Skeletal muscle tissue (tissue), 4 donors: ENCODE results near the gene FAH. TPM values are rescaled to one million over a fixed set of nuclear protein-coding genes. Genes with fewer than 3 reads are reported as not detected.

Experiments
- H3K27ac ChIP-seq: one replicate; pipeline ENCODE4 v1.7.0; 2013; ENCODE audit warnings: mild to moderate bottlenecking, low read depth, low read length, inconsistent platforms
- H3K27me3 ChIP-seq, 3 donors: one replicate each; pipeline ENCODE4 v1.7.0; 2013; ENCODE audit warnings: low read length in 3 of 3; ENCODE audit not compliant: control insufficient read depth in 3 of 3, insufficient read depth in 3 of 3
- H3K36me3 ChIP-seq, 3 donors: one replicate each; pipeline ENCODE4 v1.7.0; 2013; ENCODE audit warnings: low read length in 3 of 3; ENCODE audit not compliant: control insufficient read depth in 3 of 3, insufficient read depth in 3 of 3
- H3K4me1 ChIP-seq, 3 donors: one replicate each; pipeline ENCODE4 v1.7.0; 2013; ENCODE audit warnings: low read length in 3 of 3, mild to moderate bottlenecking in 3 of 3; ENCODE audit not compliant: control insufficient read depth in 3 of 3, insufficient read depth in 3 of 3
- H3K4me3 ChIP-seq, 3 donors: one replicate each; pipeline ENCODE4 v1.7.0; 2013; ENCODE audit warnings: low read length in 3 of 3
- H3K9ac ChIP-seq, 3 donors: one replicate each; pipeline ENCODE4 v1.7.0; 2013; ENCODE audit warnings: low read length in 3 of 3, mild to moderate bottlenecking in 3 of 3, moderate library complexity in 2 of 3, low read depth in 1 of 3
- H3K9me3 ChIP-seq, 3 donors: one replicate each; pipeline ENCODE4 v1.7.0; 2013; ENCODE audit warnings: low read length in 3 of 3; ENCODE audit not compliant: control insufficient read depth in 3 of 3
- total RNA-seq: library from RNA; depleted of rRNA; stranded (reverse); fragments of >200 nt; gene quantifications from one replicate; pipeline ENCODE4 v1.2.3, GENCODE V29; 2014
- donor health status: Osteomylitis.

FAH gene
- total RNA-seq, 1 donor from 2014 or later, result 13.6 TPM

DNA sequence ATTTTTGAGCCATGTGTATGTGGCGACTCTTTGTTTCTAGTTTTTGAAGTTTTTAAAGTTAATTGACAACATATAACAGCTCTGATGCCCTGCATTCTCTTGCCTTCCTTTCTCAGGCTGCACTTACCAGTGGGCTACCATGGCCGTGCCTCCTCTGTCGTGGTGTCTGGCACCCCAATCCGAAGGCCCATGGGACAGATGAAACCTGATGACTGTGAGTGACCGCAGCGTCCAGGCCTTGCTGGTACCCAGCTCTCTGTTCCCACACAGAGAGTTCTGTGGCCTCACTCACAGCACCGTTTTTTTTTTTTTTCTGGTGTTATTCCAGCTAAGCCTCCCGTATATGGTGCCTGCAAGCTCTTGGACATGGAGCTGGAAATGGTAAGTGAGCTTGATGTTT, 15.1 kb downstream of the FAH start:
- peaks cover 0 to 2% (median 0%) of the 10 kb centered on the region in 3 donors for H3K4me1 ChIP-seq
- H3K36me3 ChIP-seq, result peaks cover 16 to 20% (median 17%) of the 10 kb centered on the region in 3 donors
- H3K27ac ChIP-seq, result no peak overlapping the region
- no peaks in the 10 kb centered on the region for H3K27me3 ChIP-seq
- no peak overlapping the region for H3K9ac ChIP-seq
- no peak overlapping the region for H3K4me3 ChIP-seq
- H3K9me3 ChIP-seq, result no peaks in the 10 kb centered on the region

GRCh38 chr15:80168421-80168820, 15.6 kb downstream of the FAH start:
- Histone ChIP-seq H3K9ac (no peak overlapping the region), H3K27ac (no peak overlapping the region), H3K4me1 (peaks cover 0 to 7% (median 4%) of the 10 kb centered on the region in 3 donors), H3K9me3 (no peaks in the 10 kb centered on the region), H3K36me3 (peaks cover 12 to 18% (median 15%) of the 10 kb centered on the region in 3 donors), H3K27me3 (no peaks in the 10 kb centered on the region), H3K4me3 (no peak overlapping the region)

DNA sequence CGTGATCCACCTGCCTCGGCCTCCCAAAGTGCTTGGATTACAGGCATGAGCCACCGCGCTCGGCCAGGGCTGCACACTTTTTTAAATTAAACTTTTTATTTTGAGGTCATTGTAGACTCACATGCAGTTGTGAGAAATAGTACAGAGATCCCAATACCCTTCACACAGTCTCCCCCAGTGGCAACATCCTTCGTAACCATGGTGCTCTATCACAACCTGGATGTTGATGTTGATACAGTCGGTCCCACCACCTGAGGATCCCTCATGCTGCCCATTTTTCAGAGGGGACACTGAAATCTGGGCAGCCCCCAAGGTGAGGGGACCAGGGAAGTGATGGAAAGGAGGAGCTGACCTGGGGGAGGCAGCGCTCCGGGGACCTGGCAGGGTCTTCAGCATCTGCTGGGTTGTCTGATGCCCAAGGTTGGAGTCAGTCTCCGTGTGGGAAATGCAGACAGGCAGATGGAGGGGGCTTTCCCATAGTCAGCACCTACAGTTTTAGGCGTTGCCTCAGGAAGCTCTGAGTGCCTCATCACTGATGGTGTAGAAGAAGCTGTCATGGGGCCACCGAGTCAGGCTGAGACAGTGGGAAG, 17.1 kb downstream of the FAH start:
- Histone ChIP-seq H3K9ac (no peak overlapping the region), H3K9me3 (no peaks in the 10 kb centered on the region), H3K36me3 (peaks cover 10 to 16% (median 11%) of the 10 kb centered on the region in 3 donors), H3K27me3 (no peaks in the 10 kb centered on the region), H3K27ac (no peak overlapping the region), H3K4me3 (no peak overlapping the region), H3K4me1 (peaks cover 3 to 21% (median 18%) of the 10 kb centered on the region in 3 donors)

DNA sequence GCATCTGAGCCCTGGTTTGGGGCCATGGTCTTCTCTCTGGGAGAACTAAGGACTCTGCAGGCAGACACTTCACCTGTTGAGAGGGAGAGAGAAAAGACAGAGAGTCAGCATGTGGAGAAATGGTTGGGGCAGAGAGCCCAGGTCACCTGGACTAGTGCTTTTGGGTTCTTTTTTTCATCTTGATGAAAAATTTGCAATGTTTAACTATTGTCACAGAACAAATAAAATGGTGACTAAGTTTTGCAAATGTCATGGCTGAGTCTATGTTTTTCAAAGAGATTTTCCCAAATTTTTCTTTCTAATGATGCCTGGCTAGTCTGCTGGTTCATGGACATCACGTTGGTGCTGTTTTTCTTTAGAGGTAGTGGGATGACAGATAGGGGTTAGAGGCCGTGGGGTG, 17.8 kb downstream of the FAH start:
- Histone ChIP-seq H3K36me3 (peaks cover 10 to 19% (median 17%) of the 10 kb centered on the region in 3 donors), H3K4me1 (peaks cover 3 to 28% (median 20%) of the 10 kb centered on the region in 3 donors), H3K4me3 (no peak overlapping the region), H3K27ac (no peak overlapping the region), H3K9ac (no peak overlapping the region), H3K9me3 (no peaks in the 10 kb centered on the region), H3K27me3 (no peaks in the 10 kb centered on the region)

DNA sequence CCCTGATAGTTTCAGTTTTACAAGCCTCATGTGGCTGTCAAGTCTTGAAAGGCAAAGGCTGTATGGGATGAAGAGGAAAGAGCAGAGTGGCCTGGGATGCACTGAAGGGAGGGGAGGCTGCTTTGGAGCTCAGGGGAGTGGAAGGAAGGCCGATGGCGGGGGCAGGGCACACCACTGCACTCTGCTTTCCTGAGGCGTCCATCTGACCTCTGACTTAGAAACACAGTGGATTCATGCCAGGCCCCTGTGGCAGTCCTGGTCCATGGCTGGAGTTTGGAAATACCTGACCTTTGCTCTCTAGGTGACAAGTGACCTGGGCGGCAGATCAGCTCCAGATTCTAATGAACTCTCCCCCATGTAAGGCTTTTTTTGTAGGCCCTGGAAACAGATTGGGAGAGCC, 19.0 kb downstream of the FAH start:
- H3K9me3 ChIP-seq, result no peaks in the 10 kb centered on the region
- no peak overlapping the region for H3K4me3 ChIP-seq
- no peak overlapping the region for H3K9ac ChIP-seq
- no peak overlapping the region for H3K27ac ChIP-seq
- H3K36me3 ChIP-seq, result peaks cover 12 to 19% (median 17%) of the 10 kb centered on the region in 3 donors
- peaks cover 3 to 28% (median 20%) of the 10 kb centered on the region in 3 donors for H3K4me1 ChIP-seq
- H3K27me3 ChIP-seq, result no peaks in the 10 kb centered on the region

- Histone ChIP-seq H3K27me3 (no peaks in the 10 kb centered on the region), H3K4me1 (peaks cover 3 to 28% (median 20%) of the 10 kb centered on the region in 3 donors), H3K36me3 (peaks cover 18 to 20% (median 20%) of the 10 kb centered on the region in 3 donors), H3K9me3 (no peaks in the 10 kb centered on the region), H3K9ac (no peak overlapping the region), H3K27ac (no peak overlapping the region), H3K4me3 (no peak overlapping the region)
These were observed 19.6 kb downstream of the FAH start for GRCh38 chr15:80172401-80172800.

DNA sequence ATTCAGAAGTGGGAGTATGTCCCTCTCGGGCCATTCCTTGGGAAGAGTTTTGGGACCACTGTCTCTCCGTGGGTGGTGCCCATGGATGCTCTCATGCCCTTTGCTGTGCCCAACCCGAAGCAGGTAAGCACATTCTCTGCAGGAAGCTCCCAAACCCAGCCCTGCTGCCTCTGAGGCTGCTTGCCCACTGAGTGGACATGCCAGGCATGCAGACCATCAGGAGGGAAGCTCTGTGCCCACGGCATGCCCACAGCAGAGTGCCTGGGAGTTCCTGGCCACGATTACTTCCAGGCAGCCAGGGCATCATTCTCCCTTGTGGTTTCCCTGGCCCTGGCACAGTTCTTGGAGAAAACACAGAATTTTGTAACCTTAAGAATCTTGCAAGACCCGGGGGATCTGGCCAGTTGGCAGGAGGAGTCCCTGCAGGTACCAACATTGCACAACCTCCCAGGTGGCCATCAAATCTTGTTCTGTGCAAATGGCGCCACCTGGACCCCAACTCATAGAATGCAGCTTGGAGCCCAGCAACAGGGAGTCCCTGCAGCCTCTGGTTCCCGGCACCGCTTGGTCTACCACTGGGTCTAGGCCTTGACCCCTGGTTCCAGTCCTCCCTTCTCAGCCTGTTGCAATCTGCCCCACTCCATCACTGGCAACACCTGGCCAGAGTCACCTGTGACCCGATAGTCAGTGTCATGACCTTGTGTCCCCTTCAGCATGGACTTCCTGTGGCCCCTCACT, 20.4 kb downstream of the FAH start:
- H3K9ac ChIP-seq, result peak overlapping the region in 1 of 3 donors; percentile 8
- H3K9me3 ChIP-seq, result no peaks in the 10 kb centered on the region
- H3K36me3 ChIP-seq, result peaks cover 16 to 20% (median 17%) of the 10 kb centered on the region in 3 donors
- H3K27ac ChIP-seq, result peak overlapping the region; percentile 82
- peaks cover 3 to 28% (median 20%) of the 10 kb centered on the region in 3 donors for H3K4me1 ChIP-seq
- no peaks in the 10 kb centered on the region for H3K27me3 ChIP-seq
- no peak overlapping the region for H3K4me3 ChIP-seq

DNA sequence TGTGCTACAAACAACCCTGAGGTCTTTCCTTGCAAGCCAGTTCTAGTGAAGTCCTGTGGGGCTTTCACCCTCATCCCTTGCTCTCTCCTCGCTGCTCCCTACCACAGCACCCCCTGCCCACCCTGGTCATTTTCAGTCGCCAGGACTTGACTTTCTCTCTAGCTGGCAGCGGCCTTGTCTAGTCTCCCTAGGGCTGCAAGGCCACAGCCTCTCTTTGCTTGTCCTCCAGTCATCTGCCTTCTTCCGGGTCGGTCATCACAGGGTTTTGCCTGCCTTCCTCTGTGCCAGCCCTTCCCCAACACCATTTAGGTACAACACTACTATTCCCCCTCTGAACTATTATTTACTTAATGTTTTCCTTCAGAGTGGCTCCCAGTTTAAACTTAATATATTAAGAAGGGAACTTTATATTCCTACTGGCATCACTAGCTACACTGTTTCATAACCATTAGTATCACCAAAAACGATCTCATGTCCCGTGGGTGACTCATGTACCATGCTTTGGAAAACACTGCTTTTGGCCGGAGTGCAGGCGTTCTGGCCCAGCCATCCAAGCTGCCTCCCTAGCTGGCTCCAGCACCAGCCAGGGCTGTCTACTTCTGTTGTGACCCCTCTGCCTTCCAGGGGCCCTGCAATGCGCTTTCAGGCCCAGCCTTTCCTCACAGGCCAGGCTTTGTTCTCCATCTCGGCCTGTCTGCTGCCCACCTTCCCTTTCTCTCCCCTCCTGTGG, 21.4 kb downstream of the FAH start:
- Histone ChIP-seq H3K27ac (peak overlapping the region; percentile 82), H3K4me1 (peaks cover 3 to 28% (median 20%) of the 10 kb centered on the region in 3 donors), H3K4me3 (peak overlapping the region in 1 of 3 donors; percentile 22), H3K27me3 (no peaks in the 10 kb centered on the region), H3K9me3 (no peaks in the 10 kb centered on the region), H3K9ac (peak overlapping the region in 1 of 3 donors; percentile 64), H3K36me3 (peaks cover 12 to 18% (median 15%) of the 10 kb centered on the region in 3 donors)

DNA sequence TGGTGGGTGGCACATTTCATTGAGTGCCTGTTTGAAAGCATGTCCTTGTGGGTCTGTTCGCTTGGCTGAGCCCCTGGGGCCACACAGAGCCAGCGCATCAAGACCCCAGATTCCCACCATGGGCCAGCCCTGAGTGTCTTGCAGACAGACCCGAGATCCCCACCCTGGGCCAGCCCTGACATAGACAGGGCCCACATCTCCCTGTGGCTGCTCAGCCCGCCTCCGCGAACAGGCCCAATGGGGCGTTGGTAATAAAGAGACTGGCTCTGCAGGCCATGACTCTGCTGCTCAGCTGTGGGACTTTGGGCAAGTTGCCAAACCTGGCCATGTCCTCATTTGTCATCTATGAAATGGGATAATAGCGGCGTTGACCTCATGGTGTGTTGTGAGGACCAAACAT, 22.6 kb downstream of the FAH start:
- H3K36me3 ChIP-seq, result peaks cover 16 to 19% (median 17%) of the 10 kb centered on the region in 3 donors

More for the DNA sequence above, 22.6 kb downstream of the FAH start:
- Histone ChIP-seq H3K4me1 (peaks cover 3 to 28% (median 23%) of the 10 kb centered on the region in 3 donors), H3K9me3 (no peaks in the 10 kb centered on the region), H3K27ac (no peak overlapping the region), H3K9ac (no peak overlapping the region), H3K4me3 (no peak overlapping the region), H3K27me3 (no peaks in the 10 kb centered on the region)
